ENCODE results near the gene CROT.

The CROT gene

GRCh38 chr7:87342231-87342630 is 3.2 kb upstream of the CROT start:
- DNase-seq (ENCODE audit: low read depth in 2 of 3, low spot score in 1 of 3), result no peak

GRCh38 chr7:87344446-87344845 is 1.0 kb upstream of the CROT start:
- DNase-seq (ENCODE audit: low read depth in 2 of 3, low spot score in 1 of 3), result no peak

GRCh38 chr7:87345962-87346371 is 503 bp downstream of the CROT start:
- DNase-seq (ENCODE audit: low read depth in 2 of 3, low spot score in 1 of 3), result no peak

- no peak for DNase-seq (ENCODE audit: low read depth in 2 of 3, low spot score in 1 of 3)
These were observed 1.7 kb downstream of the CROT start for GRCh38 chr7:87347207-87347606.

GRCh38 chr7:87347664-87348063 is 2.2 kb downstream of the CROT start:
- DNase-seq (ENCODE audit: low read depth in 2 of 3, low spot score in 1 of 3), result no peak

- DNase-seq (ENCODE audit: low read depth in 2 of 3, low spot score in 1 of 3), result peak in 1 of 3 donors; percentile 15
These were observed 9.3 kb downstream of the CROT start for GRCh38 chr7:87354749-87355148.

GRCh38 chr7:87356448-87356847 is 11.0 kb downstream of the CROT start:
- DNase-seq (ENCODE audit: low read depth in 2 of 3, low spot score in 1 of 3), result no peak

- no peak for DNase-seq (ENCODE audit: low read depth in 2 of 3, low spot score in 1 of 3)
These were observed 13.9 kb downstream of the CROT start for GRCh38 chr7:87359366-87359765.

- no peak for DNase-seq (ENCODE audit: low read depth in 2 of 3, low spot score in 1 of 3)
These were observed 15.9 kb downstream of the CROT start for GRCh38 chr7:87361320-87361719.

GRCh38 chr7:87363342-87363741 is 17.9 kb downstream of the CROT start:
- DNase-seq (ENCODE audit: low read depth in 2 of 3, low spot score in 1 of 3), result no peak

- DNase-seq (ENCODE audit: low read depth in 2 of 3, low spot score in 1 of 3), result no peak
These were observed 18.8 kb downstream of the CROT start for GRCh38 chr7:87364246-87364645.

- DNase-seq (ENCODE audit: low read depth in 2 of 3, low spot score in 1 of 3), result peak in 1 of 3 donors; percentile 1
These were observed 23.8 kb downstream of the CROT start for GRCh38 chr7:87369216-87369615.

GRCh38 chr7:87370660-87371180 is 25.3 kb downstream of the CROT start:
- DNase-seq (ENCODE audit: low read depth in 2 of 3, low spot score in 1 of 3), result no peak

- no peak for DNase-seq (ENCODE audit: low read depth in 2 of 3, low spot score in 1 of 3)
These were observed 30.4 kb downstream of the CROT start for GRCh38 chr7:87375662-87376435.

- DNase-seq (ENCODE audit: low read depth in 2 of 3, low spot score in 1 of 3), result no peak
These were observed 35.4 kb downstream of the CROT start for GRCh38 chr7:87380905-87381304.

- DNase-seq (ENCODE audit: low read depth in 2 of 3, low spot score in 1 of 3), result no peak
These were observed 45.7 kb downstream of the CROT start for GRCh38 chr7:87391020-87391701.

- no peak for DNase-seq (ENCODE audit: low read depth in 2 of 3, low spot score in 1 of 3)
These were observed 50.1 kb downstream of the CROT start for GRCh38 chr7:87395442-87396020.

- DNase-seq (ENCODE audit: low read depth in 2 of 3, low spot score in 1 of 3), result no peak
These were observed 53.0 kb downstream of the CROT start for GRCh38 chr7:87398446-87398845.

- no peak for DNase-seq (ENCODE audit: low read depth in 2 of 3, low spot score in 1 of 3)
These were observed 59.2 kb downstream of the CROT start for GRCh38 chr7:87404674-87405073.

- no peak for DNase-seq (ENCODE audit: low read depth in 2 of 3, low spot score in 1 of 3)
These were observed 65.7 kb downstream of the CROT start for GRCh38 chr7:87411186-87411585.

GRCh38 chr7:87413029-87413428 is 67.6 kb downstream of the CROT start:
- no peak for DNase-seq (ENCODE audit: low read depth in 2 of 3, low spot score in 1 of 3)
